ENCODE data around the gene FOXC1.

DNA sequence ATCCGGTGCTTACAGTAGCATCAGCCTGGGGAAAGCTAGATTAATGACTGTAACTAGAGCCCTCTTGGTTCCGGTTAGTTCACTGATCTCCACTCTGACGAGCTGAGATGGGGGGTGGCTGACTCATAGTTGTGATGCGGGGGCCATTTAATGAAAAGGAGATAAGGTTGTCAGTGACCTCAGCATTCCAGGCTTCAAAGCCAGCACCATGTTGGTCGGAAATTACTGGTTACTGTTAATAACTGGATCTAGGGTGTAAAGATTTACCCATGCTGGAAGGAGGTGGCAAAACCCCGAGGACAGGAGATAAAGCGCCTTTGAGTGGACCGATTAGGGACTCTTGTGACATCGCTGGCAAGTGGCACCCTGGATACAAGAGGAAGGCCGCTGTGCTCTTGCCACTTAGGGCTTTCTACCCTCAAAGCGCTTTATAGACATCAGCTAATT, 21.1 kb downstream of the FOXC1 start:
- TF ChIP-seq JUND (IDR thresholded peaks at IDR 0.05; ENCODE audit: low read depth, low read length) (no peak), CHD1 (IDR thresholded peaks at IDR 0.05; ENCODE audit: low read depth, low read length) (no peak), RAD21 (IDR thresholded peaks at IDR 0.05; ENCODE audit: insufficient read depth, low read depth, low read length) (no peak), PAX5 (IDR thresholded peaks at IDR 0.05; ENCODE audit: borderline replicate concordance, low read depth, low read length) (no peak), RELA (IDR thresholded peaks at IDR 0.05; ENCODE audit: borderline replicate concordance, partially characterized antibody) (no peak), EZH2 (IDR thresholded peaks at IDR 0.05; ENCODE audit: borderline replicate concordance, control insufficient read depth, low read depth, low read length) (no peak), STAT1 (conservative IDR thresholded peaks at IDR 0.05) (no peak), POLR2A (IDR thresholded peaks at IDR 0.05; ENCODE audit: low read depth, low read length) (no peak), ZNF274 (IDR thresholded peaks at IDR 0.05; ENCODE audit: insufficient read depth, insufficient read length) (no peak), POLR2AphosphoS5 (IDR thresholded peaks at IDR 0.05; ENCODE audit: low read length) (no peak), MXI1 (IDR thresholded peaks at IDR 0.05; ENCODE audit: low read depth, low read length) (no peak), MYC (IDR thresholded peaks at IDR 0.05; ENCODE audit: insufficient read depth, insufficient read length, insufficient replicate concordance, low read length, severe bottlenecking) (no peak)
- TF ChIP-seq, protein P1, sequence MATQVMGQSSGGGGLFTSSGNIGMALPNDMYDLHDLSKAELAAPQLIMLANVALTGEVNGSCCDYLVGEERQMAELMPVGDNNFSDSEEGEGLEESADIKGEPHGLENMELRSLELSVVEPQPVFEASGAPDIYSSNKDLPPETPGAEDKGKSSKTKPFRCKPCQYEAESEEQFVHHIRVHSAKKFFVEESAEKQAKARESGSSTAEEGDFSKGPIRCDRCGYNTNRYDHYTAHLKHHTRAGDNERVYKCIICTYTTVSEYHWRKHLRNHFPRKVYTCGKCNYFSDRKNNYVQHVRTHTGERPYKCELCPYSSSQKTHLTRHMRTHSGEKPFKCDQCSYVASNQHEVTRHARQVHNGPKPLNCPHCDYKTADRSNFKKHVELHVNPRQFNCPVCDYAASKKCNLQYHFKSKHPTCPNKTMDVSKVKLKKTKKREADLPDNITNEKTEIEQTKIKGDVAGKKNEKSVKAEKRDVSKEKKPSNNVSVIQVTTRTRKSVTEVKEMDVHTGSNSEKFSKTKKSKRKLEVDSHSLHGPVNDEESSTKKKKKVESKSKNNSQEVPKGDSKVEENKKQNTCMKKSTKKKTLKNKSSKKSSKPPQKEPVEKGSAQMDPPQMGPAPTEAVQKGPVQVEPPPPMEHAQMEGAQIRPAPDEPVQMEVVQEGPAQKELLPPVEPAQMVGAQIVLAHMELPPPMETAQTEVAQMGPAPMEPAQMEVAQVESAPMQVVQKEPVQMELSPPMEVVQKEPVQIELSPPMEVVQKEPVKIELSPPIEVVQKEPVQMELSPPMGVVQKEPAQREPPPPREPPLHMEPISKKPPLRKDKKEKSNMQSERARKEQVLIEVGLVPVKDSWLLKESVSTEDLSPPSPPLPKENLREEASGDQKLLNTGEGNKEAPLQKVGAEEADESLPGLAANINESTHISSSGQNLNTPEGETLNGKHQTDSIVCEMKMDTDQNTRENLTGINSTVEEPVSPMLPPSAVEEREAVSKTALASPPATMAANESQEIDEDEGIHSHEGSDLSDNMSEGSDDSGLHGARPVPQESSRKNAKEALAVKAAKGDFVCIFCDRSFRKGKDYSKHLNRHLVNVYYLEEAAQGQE (IDR thresholded peaks at IDR 0.05; ENCODE audit: low read depth, low read length) = no peak

Measured in GM12878 (cell line).